OCI-LY3 (cell line): Measurements from ENCODE around the gene EHD1.

ENCODE experiments used
- EZH2phosphoT487 ChIP-seq: fragments of 200-600 bp; shearing (Covaris generic); IDR thresholded peaks from 2 replicates; pipeline ENCODE4 v1.6.1; 2018; ENCODE audit warnings: antibody characterized with exemption, mixed run types, low read depth
- TF ChIP-seq, protein P1 (sequence below): fragments of 200-600, 300-600 bp; sonication (generic); IDR thresholded peaks from 2 replicates; pipeline ENCODE4 v1.5.1; 2014; ENCODE audit warnings: antibody characterized with exemption, low read length, low read depth

DNA sequence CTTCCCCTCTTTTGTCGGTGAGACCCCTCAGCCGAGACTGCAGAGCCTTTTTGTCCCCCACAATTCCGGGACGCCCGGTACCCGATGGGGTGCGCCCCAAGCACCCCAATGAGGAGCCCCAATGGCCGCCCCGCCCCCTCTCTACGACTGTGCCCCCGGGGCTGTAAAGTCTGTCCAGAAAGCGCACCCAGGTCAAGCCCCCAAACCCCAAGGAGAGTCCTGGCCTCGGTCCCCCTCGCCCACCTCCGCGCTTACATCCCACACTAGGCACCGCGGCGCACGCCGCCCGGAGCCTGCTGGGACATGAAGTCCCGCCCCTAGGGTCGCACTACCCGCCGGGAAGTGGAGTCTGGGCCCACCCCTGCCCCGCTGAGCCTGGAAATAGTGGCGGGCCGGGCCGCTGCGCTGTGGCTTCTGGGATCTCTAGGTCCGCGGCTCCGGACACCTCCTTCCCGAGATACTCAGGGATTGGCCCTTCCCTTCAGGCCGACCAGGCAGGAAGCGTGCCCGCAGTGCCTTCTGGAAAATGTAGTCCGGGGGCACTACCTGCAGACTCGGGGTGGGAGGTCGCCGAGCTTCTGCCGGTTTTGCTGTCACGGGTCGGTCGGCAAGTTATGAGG is 68.0 kb downstream of the EHD1 start, which contains the start of gene MEN1:
- TF ChIP-seq, protein P1, sequence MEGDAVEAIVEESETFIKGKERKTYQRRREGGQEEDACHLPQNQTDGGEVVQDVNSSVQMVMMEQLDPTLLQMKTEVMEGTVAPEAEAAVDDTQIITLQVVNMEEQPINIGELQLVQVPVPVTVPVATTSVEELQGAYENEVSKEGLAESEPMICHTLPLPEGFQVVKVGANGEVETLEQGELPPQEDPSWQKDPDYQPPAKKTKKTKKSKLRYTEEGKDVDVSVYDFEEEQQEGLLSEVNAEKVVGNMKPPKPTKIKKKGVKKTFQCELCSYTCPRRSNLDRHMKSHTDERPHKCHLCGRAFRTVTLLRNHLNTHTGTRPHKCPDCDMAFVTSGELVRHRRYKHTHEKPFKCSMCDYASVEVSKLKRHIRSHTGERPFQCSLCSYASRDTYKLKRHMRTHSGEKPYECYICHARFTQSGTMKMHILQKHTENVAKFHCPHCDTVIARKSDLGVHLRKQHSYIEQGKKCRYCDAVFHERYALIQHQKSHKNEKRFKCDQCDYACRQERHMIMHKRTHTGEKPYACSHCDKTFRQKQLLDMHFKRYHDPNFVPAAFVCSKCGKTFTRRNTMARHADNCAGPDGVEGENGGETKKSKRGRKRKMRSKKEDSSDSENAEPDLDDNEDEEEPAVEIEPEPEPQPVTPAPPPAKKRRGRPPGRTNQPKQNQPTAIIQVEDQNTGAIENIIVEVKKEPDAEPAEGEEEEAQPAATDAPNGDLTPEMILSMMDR, result no peak
- TF ChIP-seq EZH2phosphoT487, result no peak
